HG03439 (cell line): ENCODE measurements around the gene SRRM5.
"Not testable (repeated sequence)": the region's sequence is repeated elsewhere in the genome, so short reads cannot be mapped to it uniquely, and the experiment has no call there.

ENCODE experiments used
- ATAC-seq: cut with Tn5 transposase; IDR thresholded peaks from one replicate; pipeline ENCODE4 v1.9.1; 2021; ENCODE audit warnings: mild to moderate bottlenecking, moderate library complexity; ENCODE audit not compliant: unreplicated experiment

Gene SRRM5

DNA sequence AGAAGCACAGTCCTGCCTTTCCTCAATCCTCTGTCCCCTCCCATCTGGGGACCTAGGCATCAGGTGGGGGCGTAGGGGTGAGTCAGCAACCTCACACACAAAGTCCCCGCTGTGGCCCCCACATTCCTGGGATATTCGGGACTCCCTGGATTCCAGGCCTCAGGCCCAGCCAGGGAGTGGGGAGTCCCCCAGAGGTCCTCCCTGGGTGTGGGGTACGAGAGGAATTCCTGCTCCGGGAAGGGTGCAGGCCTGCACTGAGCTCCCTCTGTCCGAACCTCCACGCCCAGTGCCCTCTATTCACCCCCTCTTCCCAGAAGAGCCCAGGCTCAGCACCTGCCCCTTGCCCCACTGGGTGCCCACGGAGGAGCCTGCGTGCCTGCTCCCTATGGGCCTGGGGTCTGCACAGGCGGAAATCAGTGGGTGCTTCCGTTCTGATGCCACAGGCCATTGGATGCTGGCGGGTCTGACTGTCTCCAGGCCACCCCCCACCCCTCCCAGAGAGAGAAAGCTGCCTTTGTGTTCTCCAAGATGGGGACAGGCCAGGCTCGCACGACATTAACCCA, 24.3 kb downstream of the SRRM5 start:
- no peak for ATAC-seq

DNA sequence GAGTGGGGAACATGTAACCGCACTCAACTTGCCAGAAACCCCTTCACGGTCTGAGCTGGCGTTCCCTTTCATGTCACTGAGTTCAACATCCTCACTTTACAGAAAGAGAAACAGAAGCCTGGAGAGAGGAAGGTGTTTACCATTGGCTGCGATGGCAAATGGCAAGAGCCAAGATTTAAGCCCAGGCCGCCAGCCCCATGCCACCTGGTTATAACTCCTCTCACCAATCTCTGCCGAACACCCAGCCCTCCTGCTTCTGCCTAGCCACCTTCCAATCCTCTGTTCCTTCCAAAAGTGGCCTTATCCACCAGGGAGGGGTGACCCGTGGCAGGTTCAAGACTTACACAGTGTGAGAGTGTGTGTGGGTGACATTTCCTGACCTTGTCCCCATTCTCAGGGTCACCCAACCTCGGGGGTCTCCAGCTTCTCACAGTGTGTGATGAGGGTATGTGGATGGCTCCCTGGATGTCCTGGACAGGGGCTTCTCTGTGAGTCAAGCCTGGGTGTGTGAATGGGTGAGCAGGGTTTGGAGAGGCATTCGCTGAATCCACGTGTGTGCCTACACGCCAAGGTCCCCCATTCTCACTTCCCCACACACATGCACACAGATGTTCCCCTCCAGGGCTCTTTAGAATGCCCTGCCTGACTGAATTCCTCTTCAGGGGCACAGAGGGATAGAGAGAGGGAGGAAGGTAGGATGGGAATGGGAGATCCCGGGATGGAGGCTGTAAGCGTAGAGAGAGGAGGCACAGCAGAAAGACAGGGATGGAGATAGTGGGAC, 26.5 kb downstream of the SRRM5 start:
- no peak for ATAC-seq

DNA sequence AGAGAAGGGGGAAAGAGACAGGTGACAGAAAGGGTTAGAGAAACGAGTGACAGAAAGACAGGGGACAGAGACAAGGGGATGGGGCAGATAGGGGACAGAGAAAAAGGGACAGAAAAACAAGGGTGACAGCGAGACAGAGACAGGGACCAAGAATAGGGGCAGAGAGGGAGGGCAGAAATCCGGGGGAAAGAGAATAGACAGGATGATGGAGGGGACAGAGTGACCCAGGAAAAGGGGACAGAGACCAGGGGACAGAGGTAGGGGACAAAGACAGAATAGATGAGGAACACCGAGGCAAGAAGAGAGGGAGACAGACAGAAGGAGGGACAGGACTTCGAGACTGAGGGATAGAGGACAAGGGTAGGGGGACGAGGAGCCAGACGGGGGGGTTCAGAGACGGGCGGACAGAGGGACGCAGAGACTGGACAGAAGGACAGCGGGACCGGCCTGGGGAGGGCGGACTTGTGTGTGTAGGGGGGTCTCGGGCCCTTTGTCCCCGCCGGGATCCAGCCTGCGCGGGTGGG, 27.2 kb downstream of the SRRM5 start:
- no peak for ATAC-seq

DNA sequence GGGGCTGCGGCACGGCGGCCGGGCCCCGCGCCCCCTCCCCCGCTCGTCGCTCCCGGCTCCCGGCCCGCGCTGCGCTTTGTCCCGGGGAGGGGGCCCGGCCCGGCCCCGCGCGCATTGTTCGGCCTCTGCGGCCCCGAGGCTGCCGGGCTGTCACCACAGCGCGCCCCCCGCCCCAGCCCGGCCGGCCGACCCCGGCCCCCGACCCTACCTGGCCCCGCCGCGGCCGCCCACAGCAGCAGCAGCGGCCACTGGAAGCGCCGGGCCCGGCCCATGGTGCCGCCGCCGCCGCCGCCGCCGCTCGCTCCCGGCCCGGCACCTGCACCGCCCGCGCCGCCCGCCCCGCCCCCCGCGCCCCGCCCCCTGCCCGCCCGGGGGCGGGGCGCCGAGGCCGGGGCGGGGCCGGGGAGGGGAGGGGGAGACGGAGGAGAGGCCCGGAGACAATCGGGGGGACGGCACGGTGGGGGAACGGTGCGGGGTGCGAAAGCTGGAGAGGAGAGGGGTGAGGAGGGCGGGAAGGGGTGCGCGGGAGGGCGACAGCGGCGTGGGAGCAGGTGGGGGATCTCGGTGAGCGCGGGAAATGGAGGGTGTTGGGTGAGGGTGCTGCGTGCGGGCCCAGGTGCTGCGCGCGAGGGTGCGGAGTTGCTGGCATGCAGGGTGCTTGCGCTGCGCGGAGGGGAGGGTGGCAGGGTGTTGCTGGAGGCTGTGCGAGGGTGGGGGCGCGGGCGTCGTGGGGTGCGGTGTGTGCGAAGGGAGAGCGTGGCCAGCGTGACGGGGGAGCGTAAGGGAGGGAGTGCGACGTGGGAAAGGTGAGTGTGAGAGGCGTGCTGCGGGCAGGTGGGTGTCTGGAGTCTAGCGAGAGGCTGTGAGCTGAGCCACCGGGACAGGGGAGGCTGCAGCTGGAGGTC, 27.9 kb downstream of the SRRM5 start, which contains the start of gene CADM4:
CADM4 (minus strand) TSS at position 332 of the 905 bp plus-strand sequence; CDS start at position 272, 60 bp downstream.
- ATAC-seq: no peak

DNA sequence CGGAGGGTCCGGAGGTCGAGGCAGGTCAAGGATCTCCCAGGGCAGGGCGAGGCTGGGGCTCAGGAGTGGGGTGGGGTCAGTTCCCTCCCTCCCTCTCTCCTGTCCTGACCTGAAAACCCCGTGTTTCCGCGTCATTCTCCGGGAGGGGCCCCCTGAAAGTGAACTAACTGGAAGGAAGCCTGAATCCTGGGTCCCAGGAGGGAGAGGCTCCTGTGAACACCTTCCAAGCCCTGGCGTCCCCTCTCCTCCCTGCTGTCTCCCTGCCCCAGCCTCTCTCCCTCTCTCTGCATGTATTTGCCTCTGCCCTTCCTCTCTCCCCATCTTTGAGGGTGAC, 28.5 kb downstream of the SRRM5 start:
- ATAC-seq: no peak

DNA sequence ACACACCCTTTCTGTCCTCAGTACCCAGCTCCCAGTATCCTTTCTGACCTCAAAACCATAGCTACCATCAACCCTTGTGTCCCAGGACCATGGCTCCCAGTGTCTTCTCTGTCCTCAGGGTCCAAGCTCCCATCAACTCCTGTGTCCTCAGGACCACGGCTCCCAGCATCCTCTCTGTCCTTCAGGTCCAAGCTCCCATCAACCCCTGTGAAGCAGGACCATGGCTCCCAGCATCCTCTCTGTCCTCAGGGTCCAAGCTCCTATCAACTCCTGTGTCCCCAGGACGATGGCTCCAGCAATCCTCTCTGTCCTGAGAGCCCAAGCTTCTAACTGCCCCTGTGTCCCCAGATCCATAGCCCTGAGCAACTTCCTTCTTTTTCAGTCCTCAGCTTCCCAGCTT, 29.4 kb downstream of the SRRM5 start:
- ATAC-seq: no peak

DNA sequence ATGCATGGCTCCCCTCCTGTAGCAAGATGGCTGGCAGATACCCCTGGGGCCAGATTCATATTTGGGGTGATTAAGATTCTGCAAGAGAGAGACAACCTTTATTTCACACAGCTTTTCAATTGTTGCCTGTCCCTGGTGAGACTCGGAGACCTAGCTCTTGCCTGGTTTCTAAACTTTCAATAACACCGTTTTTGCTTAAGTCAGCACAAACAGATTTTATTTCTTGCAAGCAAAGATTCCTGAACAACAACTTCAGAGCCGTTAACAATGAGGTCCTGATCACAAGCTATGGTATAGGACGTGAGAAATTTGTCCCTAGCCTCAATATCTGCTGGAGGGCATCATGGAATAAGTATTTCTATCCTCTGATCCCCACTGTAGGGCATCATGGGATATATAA, 30.6 kb downstream of the SRRM5 start:
- ATAC-seq: no peak

DNA sequence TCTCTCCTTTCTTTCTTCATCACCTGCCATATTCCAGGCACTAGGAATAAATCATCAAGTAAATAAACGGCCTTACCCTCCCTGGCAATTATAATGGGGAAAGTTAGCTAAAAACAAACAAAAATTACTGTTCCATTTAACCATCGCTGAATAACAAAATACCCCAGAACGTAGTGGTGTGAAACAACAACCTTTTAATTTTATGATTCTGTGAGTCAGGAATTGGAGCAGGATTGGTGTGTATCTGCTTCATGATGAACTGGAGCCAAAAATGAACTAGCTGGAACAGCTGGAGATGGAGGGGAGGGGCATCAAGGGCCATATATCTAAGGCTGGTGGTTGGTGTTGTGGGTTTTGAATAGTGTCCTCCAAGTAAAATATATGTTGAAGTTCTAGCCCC, 31.4 kb downstream of the SRRM5 start:
- ATAC-seq: no peak

DNA sequence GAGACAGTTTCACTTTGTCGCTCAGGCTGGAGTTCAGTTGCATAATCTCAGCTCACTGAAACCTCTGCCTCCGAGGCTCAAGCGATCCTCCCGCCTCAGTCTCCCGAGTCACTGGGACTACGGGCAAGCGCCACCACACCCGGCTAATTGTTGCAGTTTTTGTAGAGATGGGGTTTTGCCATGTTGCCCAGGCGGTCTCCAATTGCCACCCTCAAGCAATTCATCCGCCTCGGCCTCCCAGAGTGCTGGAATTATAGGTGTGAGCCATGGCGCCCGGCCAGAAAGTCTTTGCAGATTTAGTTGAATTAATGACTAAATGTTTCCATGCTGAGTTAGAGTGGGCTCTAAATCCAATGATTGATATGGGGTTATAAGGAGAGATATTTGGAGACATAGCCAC, 32.3 kb downstream of the SRRM5 start:
- no peak for ATAC-seq

DNA sequence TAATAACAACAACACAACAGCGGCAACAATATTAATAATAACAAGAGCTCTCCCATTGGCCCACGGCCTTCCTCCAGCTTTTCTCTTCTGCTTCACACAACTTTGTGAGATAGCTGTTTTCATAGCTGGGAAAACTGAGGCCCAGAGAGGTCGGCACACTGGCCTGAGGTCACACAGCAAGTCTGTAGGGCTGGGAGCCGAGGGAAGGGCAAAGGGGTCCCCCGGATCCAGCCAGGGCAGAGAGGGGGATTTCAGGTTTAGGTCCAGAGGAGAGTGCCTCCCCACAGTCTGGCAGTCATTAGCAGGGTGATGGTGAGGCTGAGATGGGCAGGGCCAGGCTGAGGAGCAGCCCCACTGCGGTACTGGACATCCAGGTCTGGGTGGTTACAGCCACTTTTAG, 36.7 kb downstream of the SRRM5 start:
- no peak for ATAC-seq

DNA sequence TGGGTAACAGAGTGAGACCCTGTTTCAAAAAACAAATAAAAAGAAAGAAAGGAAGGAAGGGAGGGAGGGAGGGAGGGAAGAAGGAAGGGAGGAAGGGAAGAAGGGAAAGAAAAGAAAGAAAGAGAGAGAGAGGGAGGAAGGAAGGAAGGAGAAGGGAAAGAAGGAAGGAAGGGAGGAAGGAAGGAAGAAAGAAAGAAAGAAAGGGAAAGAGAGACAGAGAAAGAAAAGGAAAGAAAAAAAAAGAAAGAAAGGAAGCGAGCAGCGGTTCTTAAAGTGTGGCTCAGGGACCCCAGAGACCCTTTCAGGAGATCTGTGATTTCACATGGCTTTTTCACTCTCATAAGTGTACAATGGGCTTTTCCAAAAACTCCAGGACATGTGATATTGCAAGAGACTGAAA, 37.6 kb downstream of the SRRM5 start:
- no peak for ATAC-seq

DNA sequence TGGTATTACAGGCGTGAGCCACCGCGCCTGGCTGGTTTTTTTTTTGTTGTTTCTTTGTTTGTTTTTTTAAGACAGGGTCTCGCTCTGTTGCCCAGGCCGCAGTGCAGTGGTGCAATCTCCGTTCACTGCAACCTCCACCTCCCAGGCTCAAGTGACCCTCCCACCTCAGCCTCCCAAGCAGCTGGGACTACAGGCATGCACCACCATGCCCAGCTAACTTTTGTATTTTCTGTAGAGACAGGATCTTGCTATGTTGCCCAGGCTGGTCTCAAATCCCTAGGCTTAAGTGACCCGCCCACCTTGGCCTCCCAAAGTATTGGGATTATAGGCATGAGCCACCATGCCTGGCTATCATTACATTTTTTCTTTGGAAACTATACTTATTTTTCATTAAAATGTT, 38.4 kb downstream of the SRRM5 start:
- not testable (repeated sequence) for ATAC-seq

DNA sequence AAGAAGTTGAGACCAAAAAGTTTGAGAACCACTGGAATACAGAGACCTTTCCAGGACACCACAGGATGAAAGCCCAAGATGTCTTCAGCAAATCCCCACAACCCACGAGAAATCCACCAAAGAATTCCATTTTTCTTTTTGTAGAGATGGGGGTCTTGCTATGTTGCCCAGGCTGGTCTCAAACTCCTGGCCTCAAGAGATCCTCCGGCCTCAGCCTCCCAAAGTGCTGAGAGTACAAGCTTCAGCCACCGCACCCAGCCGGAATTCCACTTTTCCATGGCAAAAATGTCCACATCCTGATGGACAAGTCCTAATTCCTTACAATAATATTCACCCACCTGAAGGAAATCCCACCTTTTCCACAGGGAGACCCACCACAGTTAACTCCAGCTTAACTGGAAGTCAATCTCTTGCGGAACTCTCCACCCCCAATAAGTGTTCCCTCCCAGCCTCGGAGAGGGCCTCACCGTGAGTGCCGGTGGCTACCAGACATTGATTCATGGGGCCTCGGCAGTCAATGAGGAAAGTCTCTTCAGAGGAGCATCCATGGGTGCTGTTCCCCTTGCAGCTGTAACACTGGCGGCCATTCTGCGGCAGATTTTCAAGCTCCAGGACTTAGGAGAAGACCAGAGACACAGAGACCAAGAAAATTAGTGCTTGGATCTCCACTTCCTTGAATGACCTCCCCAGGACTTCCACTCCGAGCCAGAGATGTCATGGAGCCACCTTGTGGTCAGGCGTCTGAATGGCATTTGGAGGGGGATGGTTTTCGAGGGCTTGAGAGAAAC, 40.1 kb downstream of the SRRM5 start:
- ATAC-seq: no peak

DNA sequence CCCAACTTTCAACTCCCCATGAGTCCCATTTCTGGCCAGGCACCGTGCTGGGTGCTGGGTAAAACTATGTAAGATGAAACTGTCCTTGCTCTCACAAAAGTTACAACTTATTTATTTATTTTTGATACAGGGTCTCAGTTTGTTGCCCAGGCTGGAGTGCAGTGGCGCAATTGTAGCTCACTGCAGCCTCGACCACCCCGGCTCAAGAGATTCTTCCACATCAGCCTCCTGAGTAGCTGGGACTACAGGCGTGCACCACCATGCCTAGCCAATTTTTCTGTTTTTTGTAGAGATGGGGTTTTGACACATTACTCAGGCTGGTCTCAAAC, 40.6 kb downstream of the SRRM5 start:
- ATAC-seq: no peak

DNA sequence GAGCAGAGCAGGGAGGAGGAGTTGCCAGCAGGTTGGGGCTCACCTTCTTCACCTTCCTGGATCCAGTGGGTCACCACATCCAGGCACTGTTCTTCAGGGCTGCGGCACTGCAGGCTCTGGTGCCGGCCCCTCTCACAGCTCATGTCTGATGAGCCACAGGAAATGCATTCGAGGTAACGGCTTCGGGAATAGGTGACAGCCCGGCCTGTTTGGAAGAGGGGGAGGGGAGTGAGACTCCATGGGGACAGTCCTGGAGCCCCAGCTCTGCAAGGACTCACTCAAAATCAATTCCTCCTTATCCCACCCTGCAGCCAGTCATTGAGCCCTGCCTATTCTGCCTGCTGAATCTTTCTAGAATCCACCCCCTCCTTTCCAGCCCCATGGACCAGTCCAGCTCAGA, 44.5 kb downstream of the SRRM5 start:
- no peak for ATAC-seq

DNA sequence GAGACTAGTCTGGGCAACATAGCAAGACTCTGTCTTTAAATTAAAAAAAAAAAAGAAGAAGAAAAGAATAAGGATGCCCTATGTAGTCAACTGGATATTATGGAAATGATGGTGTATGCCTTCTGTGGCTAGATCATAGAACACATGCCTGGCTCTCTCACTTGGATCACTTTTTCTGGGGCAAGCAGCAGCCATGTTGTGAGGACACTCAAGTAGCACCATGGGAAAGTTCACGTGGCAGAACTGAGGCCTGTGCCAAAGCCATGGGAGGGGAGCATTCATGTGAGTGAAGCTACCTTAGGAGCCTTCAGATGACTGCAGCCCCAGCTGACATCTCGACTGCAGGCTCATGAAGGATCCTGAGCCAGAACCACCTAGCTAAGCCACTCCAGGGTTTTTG, 46.1 kb downstream of the SRRM5 start:
- no peak for ATAC-seq

DNA sequence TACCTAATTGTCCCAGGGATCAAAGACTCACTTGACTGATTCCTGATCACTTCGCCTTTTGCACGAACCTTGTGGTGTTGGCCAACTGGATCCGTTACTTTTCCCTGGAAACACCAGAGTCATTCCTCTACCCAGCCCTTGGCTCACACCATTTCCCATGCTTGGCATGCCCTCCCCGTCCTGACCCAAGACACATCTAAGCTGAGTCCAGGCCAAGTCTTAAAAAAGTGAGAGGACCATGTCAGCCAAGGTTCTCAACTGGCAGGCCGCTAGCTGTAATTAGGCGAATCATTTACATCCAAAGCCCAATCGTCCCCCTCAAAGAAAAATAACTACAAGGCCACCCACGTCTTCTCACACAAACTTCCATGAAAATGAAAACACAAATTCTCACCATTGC, 46.6 kb downstream of the SRRM5 start:
- ATAC-seq: no peak

DNA sequence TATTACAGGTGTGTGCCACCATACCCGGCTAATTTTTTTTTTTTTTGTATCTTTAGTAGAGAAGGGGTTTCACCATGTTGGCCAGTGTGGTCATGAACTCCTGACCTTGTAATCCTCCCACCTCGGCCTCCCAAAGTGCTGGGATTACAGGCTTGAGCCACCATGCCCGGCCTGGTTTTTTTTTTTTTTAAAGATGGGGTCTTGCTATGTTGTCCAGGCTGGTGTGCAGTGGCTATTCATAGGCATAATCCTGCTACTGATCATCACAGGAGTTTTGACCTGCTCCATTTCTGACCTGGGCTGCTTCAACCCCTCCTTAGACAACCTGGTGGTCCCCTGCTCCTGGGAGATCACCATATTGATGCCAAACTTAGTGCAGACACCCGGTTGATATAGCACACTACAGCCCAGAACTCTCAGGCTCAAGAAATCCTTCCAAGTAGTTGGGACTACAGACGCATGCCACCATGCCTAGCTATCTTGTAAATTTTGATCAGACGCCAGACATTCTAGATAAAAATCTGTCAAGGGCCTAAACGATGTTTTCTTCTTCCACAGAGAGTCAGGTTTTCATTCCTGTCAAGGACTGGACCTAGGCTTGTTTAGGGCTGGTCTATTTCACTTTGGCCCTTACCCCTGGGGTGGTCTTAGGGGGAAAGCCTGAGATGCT, 48.5 kb downstream of the SRRM5 start:
- ATAC-seq: no peak

DNA sequence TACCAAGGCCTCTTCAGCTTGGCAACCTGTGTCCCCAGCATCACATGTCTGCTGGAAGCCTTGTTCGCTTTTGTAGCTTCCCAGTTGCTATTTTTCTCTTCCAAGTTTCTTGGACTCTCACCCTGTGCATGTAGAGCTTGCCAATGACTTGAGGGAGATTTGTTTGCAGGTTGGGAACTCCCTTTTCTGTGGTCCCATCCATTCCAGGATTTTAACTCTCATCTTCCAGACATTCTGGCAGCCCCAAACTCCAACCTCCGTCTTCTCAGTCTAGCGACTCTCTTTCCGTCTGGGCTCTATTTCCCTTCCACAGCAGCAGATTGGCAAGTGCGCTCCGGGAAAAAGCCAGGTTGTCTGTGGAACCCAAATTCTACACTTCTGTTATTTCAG, 49.1 kb downstream of the SRRM5 start:
- ATAC-seq: no peak

DNA sequence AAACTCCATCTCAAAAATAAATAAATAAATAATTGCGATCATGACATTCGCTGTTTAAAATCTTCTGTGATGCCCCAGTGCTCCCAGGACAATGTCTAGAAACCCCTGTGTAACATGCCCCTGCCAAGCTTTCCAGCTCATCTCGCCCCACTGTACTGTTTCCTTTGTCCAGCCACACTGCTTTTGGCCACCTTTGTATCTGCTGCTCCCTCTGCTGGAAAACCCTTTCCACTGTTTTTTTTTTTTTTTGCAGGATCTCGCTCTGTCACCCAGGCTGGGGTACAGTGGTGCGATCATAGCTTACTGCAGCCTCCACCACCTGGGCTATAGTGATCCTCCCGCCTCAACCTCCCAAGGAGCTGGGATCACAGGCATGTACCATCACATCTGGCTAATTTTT, 50.6 kb downstream of the SRRM5 start:
- ATAC-seq: no peak

DNA sequence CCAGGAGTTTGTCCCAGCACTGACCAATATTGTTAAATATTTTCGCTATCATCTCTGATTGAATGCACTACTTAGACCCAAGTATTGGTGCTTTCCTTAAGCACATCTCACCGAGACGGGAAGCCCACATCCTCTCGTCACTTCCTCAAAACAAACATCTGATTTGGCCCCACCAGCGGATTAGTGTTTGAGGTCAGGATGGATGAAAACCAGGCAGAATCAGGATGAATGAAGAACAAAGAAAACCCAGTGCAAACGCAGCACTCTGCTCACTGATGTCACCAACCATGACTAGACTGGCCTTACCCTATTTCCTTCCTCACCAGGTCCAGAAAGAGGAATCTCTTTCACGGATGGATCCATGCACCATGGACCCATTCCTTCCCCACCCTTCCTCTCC, 52.1 kb downstream of the SRRM5 start:
- ATAC-seq: no peak
